H9 (cell line): Measurements from ENCODE around the gene DEPP1. TPM values are rescaled to one million over a fixed set of nuclear protein-coding genes. Genes with fewer than 3 reads are reported as not detected.

Experiments used
- DNase-seq: peaks from one replicate; pipeline ENCODE4 v3.0.0-alpha.2; 2017
- H2AFZ ChIP-seq: one replicate; pipeline ENCODE4 v1.6.1; 2013; ENCODE audit warnings: mild to moderate bottlenecking, low read length, control low read depth, moderate library complexity
- H2AK5ac ChIP-seq: 2 replicates; pipeline ENCODE4 v1.6.1; 2013; ENCODE audit warnings: low read length, control low read depth, mixed read lengths; ENCODE audit not compliant: insufficient read length
- H2BK120ac ChIP-seq: one replicate; pipeline ENCODE4 v1.6.1; 2013; ENCODE audit warnings: low read depth, mild to moderate bottlenecking, low read length, control low read depth, inconsistent platforms; ENCODE audit not compliant: poor library complexity, severe bottlenecking
- H2BK12ac ChIP-seq: 2 replicates; pipeline ENCODE4 v1.6.1; 2013; ENCODE audit warnings: low read length, control low read depth, mixed read lengths, low read depth; ENCODE audit not compliant: insufficient read length
- H2BK15ac ChIP-seq: 2 replicates; pipeline ENCODE4 v1.6.1; 2013; ENCODE audit warnings: low read depth, low read length, control low read depth
- H2BK20ac ChIP-seq: one replicate; pipeline ENCODE4 v1.6.1; 2013; ENCODE audit warnings: low read depth, mild to moderate bottlenecking, low read length, control low read depth, inconsistent platforms; ENCODE audit not compliant: poor library complexity, severe bottlenecking
- H2BK5ac ChIP-seq: 2 replicates; pipeline ENCODE4 v1.6.1; 2013; ENCODE audit warnings: low read length, control low read depth, mixed read lengths; ENCODE audit not compliant: insufficient read length
- H3K14ac ChIP-seq: 2 replicates; pipeline ENCODE4 v1.6.1; 2013; ENCODE audit warnings: low read length, control low read depth; ENCODE audit not compliant: insufficient read depth
- H3K18ac ChIP-seq: 2 replicates; pipeline ENCODE4 v1.6.1; 2013; ENCODE audit warnings: low read depth, mild to moderate bottlenecking, mixed read lengths, low read length, control low read depth; ENCODE audit not compliant: insufficient read length
- H3K23ac ChIP-seq: 2 replicates; pipeline ENCODE4 v1.6.1; 2013; ENCODE audit warnings: low read length, control low read depth, mixed read lengths, low read depth; ENCODE audit not compliant: insufficient read length
- H3K23me2 ChIP-seq: 2 replicates; pipeline ENCODE4 v1.6.1; 2013; ENCODE audit warnings: low read depth, mild to moderate bottlenecking, mixed read lengths, low read length, control low read depth; ENCODE audit not compliant: insufficient read length, poor library complexity, severe bottlenecking
- H3K27ac ChIP-seq: 2 replicates; pipeline ENCODE4 v1.5.1; 2013; ENCODE audit warnings: low read length, control low read depth, mixed read lengths, low read depth; ENCODE audit not compliant: insufficient read length
- H3K27me3 ChIP-seq: 2 replicates; pipeline ENCODE4 v1.6.1; 2013; ENCODE audit warnings: low read length, control low read depth, inconsistent platforms; ENCODE audit not compliant: insufficient read depth
- H3K4ac ChIP-seq: 2 replicates; pipeline ENCODE4 v1.6.1; 2013; ENCODE audit warnings: low read depth, mild to moderate bottlenecking, control low read depth, inconsistent platforms, low read length, moderate library complexity
- H3K4me1 ChIP-seq: 2 replicates; pipeline ENCODE4 v1.6.1; 2013; ENCODE audit warnings: low read length, control low read depth, inconsistent platforms; ENCODE audit not compliant: insufficient read depth
- H3K4me2 ChIP-seq: 2 replicates; pipeline ENCODE4 v1.6.1; 2013; ENCODE audit warnings: low read length, control low read depth, mixed read lengths; ENCODE audit not compliant: insufficient read length, insufficient read depth
- H3K56ac ChIP-seq: 2 replicates; pipeline ENCODE4 v1.6.1; 2013; ENCODE audit warnings: low read depth, mild to moderate bottlenecking, mixed read lengths, low read length, control low read depth; ENCODE audit not compliant: insufficient read length
- H3K79me1 ChIP-seq: 2 replicates; pipeline ENCODE4 v1.6.1; 2013; ENCODE audit warnings: low read depth, mild to moderate bottlenecking, moderate library complexity, low read length, control low read depth, inconsistent platforms; ENCODE audit not compliant: insufficient read depth, poor library complexity, severe bottlenecking
- H3K79me2 ChIP-seq: 2 replicates; pipeline ENCODE4 v1.6.1; 2013; ENCODE audit warnings: low read length, control low read depth, inconsistent platforms; ENCODE audit not compliant: insufficient read depth
- H3K9ac ChIP-seq: 2 replicates; pipeline ENCODE4 v1.6.1; 2013; ENCODE audit warnings: low read length, control low read depth, mixed read lengths; ENCODE audit not compliant: insufficient read length; ENCODE audit errors: extremely low read depth
- H3K9me3 ChIP-seq: one replicate; pipeline ENCODE4 v1.6.1; 2013; ENCODE audit warnings: low read depth, low read length, inconsistent platforms; ENCODE audit not compliant: control insufficient read depth
- H3T11ph ChIP-seq: one replicate; pipeline ENCODE4 v1.6.1; 2013; ENCODE audit warnings: mild to moderate bottlenecking, low read length, control low read depth, inconsistent platforms
- H4K20me1 ChIP-seq: one replicate; pipeline ENCODE4 v1.6.1; 2013; ENCODE audit not compliant: control insufficient read depth, insufficient read length, insufficient read depth
- H4K5ac ChIP-seq: 2 replicates; pipeline ENCODE4 v1.6.1; 2013; ENCODE audit warnings: low read depth, mild to moderate bottlenecking, mixed read lengths, low read length, control low read depth; ENCODE audit not compliant: insufficient read length
- H4K8ac ChIP-seq: replicated peaks from 2 replicates; pipeline ENCODE4 v1.6.1; 2013; ENCODE audit warnings: low read length, control low read depth, mixed read lengths, low read depth; ENCODE audit not compliant: insufficient read length
- H4K91ac ChIP-seq: 2 replicates; pipeline ENCODE4 v1.6.1; 2013; ENCODE audit warnings: low read depth, mild to moderate bottlenecking, moderate library complexity, mixed read lengths, low read length, control low read depth; ENCODE audit not compliant: insufficient read length
- H3K27ac Mint-ChIP-seq, 3 experiments: 2 replicates in 2 of 3; 3 replicates in 1 of 3; pipeline ENCODE4 v1.8.0; 2020 to 2021; ENCODE audit warnings: mixed read lengths in 3 of 3, mild to moderate bottlenecking in 1 of 3, moderate library complexity in 1 of 3
- H3K27me3 Mint-ChIP-seq: 2 replicates; pipeline ENCODE4 v1.8.0; 2021; ENCODE audit warnings: low read depth, mild to moderate bottlenecking, moderate library complexity, mixed read lengths
- H3K36me3 Mint-ChIP-seq, 3 experiments: 2 replicates in 2 of 3; 3 replicates in 1 of 3; pipeline ENCODE4 v1.8.0; 2020 to 2021; ENCODE audit warnings: low read depth in 3 of 3, mixed read lengths in 3 of 3; ENCODE audit not compliant: insufficient read depth in 1 of 3
- H3K4me1 Mint-ChIP-seq, 2 experiments: 2 replicates each; pipeline ENCODE4 v1.8.0; 2020; ENCODE audit warnings: mixed read lengths in 2 of 2
- H3K4me3 Mint-ChIP-seq, 2 experiments: 2 replicates in 1 of 2; 3 replicates in 1 of 2; pipeline ENCODE4 v1.8.0; 2020 to 2021; ENCODE audit warnings: mild to moderate bottlenecking in 2 of 2, mixed read lengths in 2 of 2, moderate library complexity in 1 of 2
- H3K9me3 Mint-ChIP-seq, 2 experiments: 2 replicates in 1 of 2; 3 replicates in 1 of 2; pipeline ENCODE4 v1.8.0; 2020; ENCODE audit warnings: mild to moderate bottlenecking in 2 of 2, mixed read lengths in 2 of 2, moderate library complexity in 1 of 2
- total RNA-seq: library from RNA; stranded (reverse); gene quantifications from 2 replicates; pipeline ENCODE4 v1.2.1, GENCODE V29; 2021
- TF ChIP-seq, protein P1 (sequence below): fragments of 200-600 bp; sonication (generic); conservative IDR thresholded peaks from 3 replicates; pipeline ENCODE4 v1.8.0; 2021; ENCODE audit warnings: antibody characterized with exemption, mild to moderate bottlenecking

Gene DEPP1
- total RNA-seq, 1 experiment from 2014 or later, result 2.4 TPM

DNA sequence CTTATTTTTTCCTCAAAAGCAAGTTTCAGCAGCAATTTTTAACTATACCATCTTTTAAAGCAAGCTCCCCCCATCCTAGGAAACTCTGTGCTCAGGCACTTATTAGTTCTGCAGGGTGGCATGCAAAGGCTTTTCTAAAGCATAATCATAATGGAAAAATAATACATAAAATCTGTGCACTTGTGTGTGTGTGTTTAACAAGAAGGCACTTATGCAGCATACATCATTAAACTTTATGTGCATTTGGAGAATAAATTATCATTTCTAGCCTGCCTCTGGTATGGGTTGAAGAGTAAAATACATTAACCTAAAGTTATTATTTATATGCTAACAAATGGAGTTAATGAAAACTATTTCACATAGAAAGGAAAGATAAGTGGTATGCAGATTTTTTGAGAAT is 24.6 kb downstream of the DEPP1 start:
- no peaks in the 10 kb centered on the region for H3K9me3 ChIP-seq
- no peaks in the 10 kb centered on the region for H4K20me1 ChIP-seq
- H2BK120ac ChIP-seq, result no peak overlapping the region
- Mint-ChIP-seq H3K27me3 (no peaks in the 10 kb centered on the region; the same call in 1 of the 2 replicates), H3K9me3 (no peaks in the 10 kb centered on the region), H3K27ac (no peak overlapping the region), H3K4me1 (peaks cover 41 to 42% of the 10 kb centered on the region in 2 experiments), H3K4me3 (no peak overlapping the region), H3K36me3 (peaks cover 5 to 18% (median 9%) of the 10 kb centered on the region in 3 experiments; a peak in 6 of 7 replicates)
- peaks cover 7% of the 10 kb centered on the region for H3K4me1 ChIP-seq
- no peak overlapping the region for H3K14ac ChIP-seq
- no peaks in the 10 kb centered on the region for H3K79me2 ChIP-seq
- no peak overlapping the region for H2BK12ac ChIP-seq
- no peak overlapping the region for H3K9ac ChIP-seq
- no peak overlapping the region for H3K56ac ChIP-seq
- no peak overlapping the region for H3K18ac ChIP-seq
- no peak overlapping the region for H2AK5ac ChIP-seq
- peaks cover 6% of the 10 kb centered on the region for H3K23me2 ChIP-seq
- no peak overlapping the region for H4K91ac ChIP-seq
- no peak overlapping the region for H2BK5ac ChIP-seq
- H3K27ac ChIP-seq, result no peak overlapping the region
- H3K23ac ChIP-seq, result no peak overlapping the region
- H3K79me1 ChIP-seq, result no peaks in the 10 kb centered on the region
- no peak overlapping the region for H4K8ac ChIP-seq
- no peak overlapping the region for H2BK20ac ChIP-seq
- no peak overlapping the region for H2AFZ ChIP-seq
- no peak overlapping the region for H4K5ac ChIP-seq
- no peak overlapping the region for H3K4ac ChIP-seq
- H3K27me3 ChIP-seq, result no peaks in the 10 kb centered on the region
- H3K4me2 ChIP-seq, result no peak overlapping the region
- no peak overlapping the region for H2BK15ac ChIP-seq
- no peak overlapping the region for H3T11ph ChIP-seq
- TF ChIP-seq, protein P1, sequence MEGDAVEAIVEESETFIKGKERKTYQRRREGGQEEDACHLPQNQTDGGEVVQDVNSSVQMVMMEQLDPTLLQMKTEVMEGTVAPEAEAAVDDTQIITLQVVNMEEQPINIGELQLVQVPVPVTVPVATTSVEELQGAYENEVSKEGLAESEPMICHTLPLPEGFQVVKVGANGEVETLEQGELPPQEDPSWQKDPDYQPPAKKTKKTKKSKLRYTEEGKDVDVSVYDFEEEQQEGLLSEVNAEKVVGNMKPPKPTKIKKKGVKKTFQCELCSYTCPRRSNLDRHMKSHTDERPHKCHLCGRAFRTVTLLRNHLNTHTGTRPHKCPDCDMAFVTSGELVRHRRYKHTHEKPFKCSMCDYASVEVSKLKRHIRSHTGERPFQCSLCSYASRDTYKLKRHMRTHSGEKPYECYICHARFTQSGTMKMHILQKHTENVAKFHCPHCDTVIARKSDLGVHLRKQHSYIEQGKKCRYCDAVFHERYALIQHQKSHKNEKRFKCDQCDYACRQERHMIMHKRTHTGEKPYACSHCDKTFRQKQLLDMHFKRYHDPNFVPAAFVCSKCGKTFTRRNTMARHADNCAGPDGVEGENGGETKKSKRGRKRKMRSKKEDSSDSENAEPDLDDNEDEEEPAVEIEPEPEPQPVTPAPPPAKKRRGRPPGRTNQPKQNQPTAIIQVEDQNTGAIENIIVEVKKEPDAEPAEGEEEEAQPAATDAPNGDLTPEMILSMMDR, result no peak
- no peak for DNase-seq
